ENCODE results near the gene PLXNB2. TPM values are rescaled to one million over a fixed set of nuclear protein-coding genes. Genes with fewer than 3 reads are reported as not detected.
"Not testable (repeated sequence)": the region's sequence is repeated elsewhere in the genome, so short reads cannot be mapped to it uniquely, and the experiment has no call there.

PLXNB2 gene
- polyA plus RNA-seq, 4 donors, result 217 to 261 (median 232) TPM

- no peak for DNase-seq (ENCODE audit: low read depth in 4 of 4, low spot score in 3 of 4)
Measured at GRCh38 chr22:50326225-50326955, 18.9 kb upstream of the PLXNB2 start.

- no peak for DNase-seq (ENCODE audit: low read depth in 4 of 4, low spot score in 3 of 4)
Measured at GRCh38 chr22:50325444-50326224, 18.2 kb upstream of the PLXNB2 start.

- no peak for DNase-seq (ENCODE audit: low read depth in 4 of 4, low spot score in 3 of 4)
Measured at GRCh38 chr22:50323900-50324299, 16.5 kb upstream of the PLXNB2 start.

DNA sequence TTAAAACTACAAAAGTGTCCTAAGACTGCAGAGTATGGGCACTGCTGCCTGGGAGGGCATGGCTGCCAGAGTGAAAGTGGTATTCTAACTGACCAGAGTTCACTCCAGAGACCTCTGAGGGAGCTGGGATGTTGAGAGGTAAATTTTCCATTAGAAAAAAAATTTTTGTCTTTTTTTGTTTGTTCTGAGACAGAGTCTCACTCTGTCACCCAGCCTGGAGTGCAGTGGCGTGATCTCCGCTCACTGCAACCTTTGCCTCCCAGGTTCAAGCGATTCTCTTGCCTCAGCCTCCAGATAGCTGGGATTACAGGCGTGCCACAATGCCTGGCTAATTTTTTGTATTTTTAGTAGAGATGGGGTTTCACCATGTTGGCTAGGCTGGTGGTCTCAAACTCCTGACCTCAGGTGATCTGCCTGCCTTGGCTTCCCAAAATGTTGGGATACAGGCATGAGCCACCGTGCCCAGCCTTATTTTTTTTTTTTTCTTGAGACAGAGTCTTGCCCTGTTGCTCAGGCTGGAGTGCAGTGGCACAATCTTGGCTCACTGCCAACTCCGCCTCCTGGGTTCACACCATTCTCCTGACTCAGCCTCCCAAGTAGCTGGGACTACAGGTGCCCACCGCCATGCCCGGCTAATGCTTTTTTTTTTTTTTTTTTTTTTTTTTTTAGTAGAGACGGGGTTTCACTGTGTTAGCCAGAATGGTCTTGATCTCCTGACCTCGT is 15.1 kb upstream of the PLXNB2 start:
- not testable (repeated sequence) for DNase-seq (ENCODE audit: low read depth in 4 of 4, low spot score in 3 of 4)

DNA sequence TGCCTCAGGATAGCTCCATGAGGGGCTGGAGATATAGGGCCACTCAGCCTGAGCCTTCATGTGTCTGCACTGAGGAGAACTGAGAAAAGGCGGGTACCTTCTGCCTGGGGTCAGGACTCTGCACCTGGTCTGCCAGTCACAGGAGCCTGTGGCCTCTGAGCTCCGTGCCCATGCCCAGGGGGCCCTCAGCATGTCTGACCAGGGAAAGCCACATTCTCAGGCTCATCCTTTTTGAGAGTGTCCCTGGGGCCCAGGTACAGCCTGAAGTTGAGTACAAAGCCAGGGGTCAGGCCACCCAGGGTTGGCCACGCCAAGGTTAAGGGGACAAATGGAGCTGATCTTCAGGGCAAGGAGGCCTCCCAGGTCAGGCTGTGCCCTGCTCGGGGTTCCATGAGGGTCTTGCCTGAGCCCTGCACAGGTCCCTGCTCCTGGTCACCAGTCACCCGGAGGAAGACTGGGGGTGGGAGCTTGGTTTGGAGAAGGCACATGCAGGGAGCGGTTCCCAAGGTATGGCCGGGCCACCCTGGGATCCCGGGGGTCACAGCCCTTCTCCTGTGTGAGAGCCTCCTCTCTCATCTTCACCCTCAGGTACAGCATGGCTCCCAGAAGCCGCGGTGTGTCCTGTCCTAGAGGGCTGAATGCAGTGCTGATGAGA is 13.4 kb upstream of the PLXNB2 start:
- no peak for DNase-seq (ENCODE audit: low read depth in 4 of 4, low spot score in 3 of 4)

DNA sequence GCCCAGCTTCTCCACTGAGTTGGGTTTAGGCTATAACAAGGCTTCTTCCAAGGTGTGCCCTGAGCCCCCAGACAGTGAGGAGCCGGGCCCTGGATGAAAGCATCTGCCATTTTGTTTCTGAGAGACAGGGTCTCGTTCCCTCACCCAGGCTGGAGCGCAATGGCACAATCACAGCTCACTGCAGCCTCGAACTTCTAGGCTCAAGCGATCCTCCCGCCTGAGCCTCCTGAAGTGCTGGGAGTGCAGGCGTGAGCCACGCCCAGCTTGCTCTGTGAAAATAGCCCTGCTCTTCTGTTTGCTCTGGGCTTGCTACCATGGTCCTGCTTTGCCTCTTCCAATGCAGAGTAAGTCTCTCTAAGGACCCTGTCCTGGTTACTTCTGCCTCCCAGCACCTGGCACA is 12.7 kb upstream of the PLXNB2 start:
- DNase-seq (ENCODE audit: low read depth in 4 of 4, low spot score in 3 of 4), result no peak

GRCh38 chr22:50319503-50319951 is 12.1 kb upstream of the PLXNB2 start:
- DNase-seq (ENCODE audit: low read depth in 4 of 4, low spot score in 3 of 4), result no peak

GRCh38 chr22:50318698-50319411 is 11.4 kb upstream of the PLXNB2 start:
- DNase-seq (ENCODE audit: low read depth in 4 of 4, low spot score in 3 of 4), result no peak

DNA sequence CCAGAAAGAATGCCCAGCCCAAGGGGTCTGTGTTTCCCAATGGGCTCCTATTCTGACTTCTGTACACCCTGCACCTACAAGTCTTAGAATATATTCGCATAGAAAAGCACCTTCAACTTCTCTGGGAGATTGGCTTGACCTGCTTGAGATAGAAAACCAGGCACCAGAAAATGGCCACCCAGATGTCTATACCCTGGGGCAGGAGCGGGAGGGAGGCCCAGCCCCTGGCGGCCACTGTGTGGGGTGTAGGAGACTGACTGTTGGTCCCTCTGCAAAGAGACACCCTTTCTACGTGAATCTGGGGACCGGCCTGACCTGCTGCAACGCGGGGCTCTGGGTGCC is 10.9 kb upstream of the PLXNB2 start:
- DNase-seq (ENCODE audit: low read depth in 4 of 4, low spot score in 3 of 4), result no peak

GRCh38 chr22:50317674-50318073 is 10.2 kb upstream of the PLXNB2 start:
- no peak for DNase-seq (ENCODE audit: low read depth in 4 of 4, low spot score in 3 of 4)

GRCh38 chr22:50317178-50317577 is 9.7 kb upstream of the PLXNB2 start:
- no peak for DNase-seq (ENCODE audit: low read depth in 4 of 4, low spot score in 3 of 4)

DNA sequence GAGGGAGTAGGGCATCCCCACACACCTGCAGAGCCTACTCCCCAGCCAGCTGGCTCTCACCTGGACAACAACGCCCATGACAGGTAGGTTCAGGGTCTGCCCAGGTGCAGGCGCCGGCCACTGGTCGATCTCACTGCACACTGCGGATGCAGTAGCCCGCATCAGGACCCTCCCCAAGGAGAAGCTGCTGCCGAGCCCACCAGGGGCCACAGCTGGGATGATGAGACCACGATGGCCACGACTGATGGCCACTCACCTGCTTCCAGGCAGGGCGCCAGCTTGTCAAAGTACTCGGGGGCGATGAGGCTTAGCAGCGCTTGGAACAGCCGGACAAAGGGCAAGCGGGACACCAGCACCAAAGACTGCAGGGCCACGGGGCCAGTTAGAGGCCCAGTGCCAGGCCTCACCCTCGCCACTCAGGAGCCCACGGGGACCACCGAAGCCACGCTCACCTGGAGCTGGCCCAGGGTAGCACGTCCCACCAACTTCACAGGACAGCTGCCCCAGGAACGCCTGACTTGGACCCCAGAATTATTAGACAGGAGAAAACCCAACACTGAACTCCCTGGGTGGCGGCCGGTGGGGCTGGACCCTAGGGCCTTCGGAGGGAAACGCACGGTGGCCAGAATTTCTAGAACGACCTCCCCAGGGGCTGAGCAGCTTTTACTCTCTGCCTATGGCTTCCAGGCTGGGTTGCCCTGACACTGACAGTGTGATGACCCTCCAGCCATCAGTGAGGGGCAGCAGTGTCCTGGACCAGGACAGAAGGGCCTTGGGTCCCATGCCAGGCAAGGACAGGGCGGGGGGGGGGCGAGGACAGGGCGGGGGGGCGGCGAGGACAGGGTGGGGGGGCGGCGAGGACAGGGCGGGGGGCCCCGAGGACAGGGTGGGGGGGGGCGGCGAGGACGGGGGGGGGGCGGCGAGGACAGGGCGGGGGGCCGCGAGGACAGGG is 8.9 kb upstream of the PLXNB2 start:
- DNase-seq (ENCODE audit: low read depth in 4 of 4, low spot score in 3 of 4), result no peak

DNA sequence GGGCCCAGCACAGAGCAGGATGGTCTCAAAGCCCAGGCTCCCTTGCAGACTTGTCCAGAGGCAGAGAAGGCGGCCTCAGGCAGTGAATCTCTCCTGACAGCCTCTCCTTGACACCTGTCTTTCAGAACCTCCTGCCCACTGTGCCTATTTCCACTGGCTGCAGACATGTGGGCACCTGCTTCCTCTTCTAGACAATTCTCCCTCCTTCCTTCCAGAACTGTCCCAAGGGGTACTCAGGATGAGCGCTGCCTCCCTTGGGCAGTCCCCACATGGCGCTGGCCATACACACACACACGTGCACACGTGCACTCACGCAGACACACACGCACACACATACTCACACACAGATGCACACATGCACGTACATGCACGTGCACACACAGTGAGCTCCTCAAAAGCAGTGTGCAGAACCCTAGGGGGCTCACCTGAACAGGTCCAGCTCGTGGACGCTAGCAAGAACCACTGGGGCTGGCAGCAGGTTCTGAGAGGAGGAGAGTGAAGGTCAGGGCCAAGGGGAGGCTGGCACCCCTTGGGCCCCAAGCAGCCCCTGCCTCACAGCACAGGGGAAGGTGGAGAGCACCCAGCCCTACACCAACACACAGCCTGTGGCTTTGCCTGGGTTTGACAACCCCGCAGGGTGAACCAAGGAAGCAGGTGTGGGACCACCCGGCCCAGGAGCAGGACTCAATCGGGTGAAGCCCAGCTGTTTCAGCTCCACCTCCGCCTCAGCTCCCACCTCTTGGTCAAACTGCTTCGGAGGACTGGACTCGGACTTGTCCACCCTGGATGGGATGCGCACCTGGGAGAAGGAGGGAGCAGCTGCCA is 8.1 kb upstream of the PLXNB2 start:
- DNase-seq (ENCODE audit: low read depth in 4 of 4, low spot score in 3 of 4), result no peak

GRCh38 chr22:50314455-50315288 is 7.2 kb upstream of the PLXNB2 start:
- no peak for DNase-seq (ENCODE audit: low read depth in 4 of 4, low spot score in 3 of 4)

GRCh38 chr22:50314081-50314454 is 6.6 kb upstream of the PLXNB2 start:
- DNase-seq (ENCODE audit: low read depth in 4 of 4, low spot score in 3 of 4), result no peak

DNA sequence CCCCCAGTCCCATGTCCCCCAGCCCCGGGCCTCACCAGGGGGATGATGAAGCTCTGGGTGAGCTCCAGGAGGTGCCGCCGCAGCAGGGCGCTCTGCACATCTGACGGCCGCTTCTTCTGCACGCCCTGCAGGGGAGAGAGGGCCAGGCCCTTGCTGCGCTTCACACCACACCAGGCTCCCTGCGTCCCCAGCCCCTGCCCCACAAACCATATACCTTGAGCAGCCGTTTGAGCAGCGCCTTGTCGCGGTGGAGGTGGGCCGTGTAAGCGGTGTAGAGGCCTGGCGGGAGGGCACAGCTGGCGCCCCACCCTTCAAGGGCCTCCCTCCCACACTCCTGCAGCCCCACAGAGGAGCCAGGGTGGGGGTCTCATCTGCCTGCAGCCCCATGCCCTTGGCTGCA is 6.2 kb upstream of the PLXNB2 start:
- DNase-seq (ENCODE audit: low read depth in 4 of 4, low spot score in 3 of 4), result no peak

- DNase-seq (ENCODE audit: low read depth in 4 of 4, low spot score in 3 of 4), result no peak
Measured at GRCh38 chr22:50313021-50313420, 5.6 kb upstream of the PLXNB2 start.

DNA sequence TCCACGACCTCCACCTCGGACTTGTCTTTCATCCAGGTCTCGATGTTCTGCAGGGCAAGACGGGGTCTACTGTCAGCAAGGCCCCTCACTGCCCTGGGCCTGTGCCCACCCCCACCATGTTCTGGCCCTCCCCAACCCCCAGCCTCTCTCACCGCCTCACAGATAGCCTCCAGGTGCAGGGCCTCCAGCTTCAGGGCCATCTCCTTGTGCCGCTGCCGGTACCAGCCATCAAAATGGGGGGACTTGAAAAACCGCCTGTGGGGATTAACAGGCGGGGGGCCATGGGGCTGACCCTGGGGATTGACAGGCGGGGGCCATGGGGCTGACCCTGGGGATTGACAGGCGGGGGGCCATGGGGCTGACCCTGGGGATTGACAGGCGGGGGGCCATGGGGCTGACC is 4.9 kb upstream of the PLXNB2 start:
- no peak for DNase-seq (ENCODE audit: low read depth in 4 of 4, low spot score in 3 of 4)

All from right renal pelvis (tissue), 4 donors.